HG03520 (cell line): ENCODE measurements around the gene GPRIN1.
"Not testable (repeated sequence)": the region's sequence is repeated elsewhere in the genome, so short reads cannot be mapped to it uniquely, and the experiment has no call there.

Experiments
- ATAC-seq: cut with Tn5 transposase; IDR thresholded peaks from one replicate; pipeline ENCODE4 v1.9.1; 2021; ENCODE audit warnings: mild to moderate bottlenecking, moderate library complexity; ENCODE audit not compliant: unreplicated experiment

Gene GPRIN1

DNA sequence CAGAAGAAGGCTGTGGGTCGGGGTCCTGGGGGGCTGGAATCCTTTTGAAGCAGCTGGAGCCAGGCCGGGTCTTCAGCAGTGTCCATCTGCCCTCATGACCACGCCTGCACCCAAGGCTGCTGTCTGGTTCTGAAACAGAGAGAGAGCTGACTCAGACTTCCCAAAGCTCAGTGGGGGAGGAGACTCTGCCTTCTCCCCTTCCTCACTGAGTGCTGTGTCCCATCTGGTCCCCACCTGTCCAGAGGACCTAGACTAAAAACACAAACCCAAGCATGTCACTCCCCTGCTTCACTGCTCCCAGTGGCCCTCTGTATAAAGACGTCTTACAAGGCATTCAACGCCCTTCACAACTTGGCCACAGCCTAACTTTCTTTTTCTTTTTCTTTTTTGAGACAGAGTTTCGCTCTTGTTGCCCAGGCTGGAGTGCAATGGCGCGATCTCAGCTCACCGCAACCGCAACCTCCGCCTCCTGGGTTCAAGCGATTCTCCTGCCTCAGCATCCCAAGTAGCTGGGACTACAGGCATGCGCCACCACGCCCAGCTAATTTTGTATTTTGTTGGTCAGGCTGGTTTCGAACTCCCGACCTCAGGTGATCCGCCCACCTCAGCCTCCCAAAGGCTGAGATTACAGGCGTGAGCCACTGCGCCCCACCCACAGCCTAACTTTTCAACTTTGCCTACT, 10.1 kb downstream of the GPRIN1 start:
- not testable (repeated sequence) for ATAC-seq

DNA sequence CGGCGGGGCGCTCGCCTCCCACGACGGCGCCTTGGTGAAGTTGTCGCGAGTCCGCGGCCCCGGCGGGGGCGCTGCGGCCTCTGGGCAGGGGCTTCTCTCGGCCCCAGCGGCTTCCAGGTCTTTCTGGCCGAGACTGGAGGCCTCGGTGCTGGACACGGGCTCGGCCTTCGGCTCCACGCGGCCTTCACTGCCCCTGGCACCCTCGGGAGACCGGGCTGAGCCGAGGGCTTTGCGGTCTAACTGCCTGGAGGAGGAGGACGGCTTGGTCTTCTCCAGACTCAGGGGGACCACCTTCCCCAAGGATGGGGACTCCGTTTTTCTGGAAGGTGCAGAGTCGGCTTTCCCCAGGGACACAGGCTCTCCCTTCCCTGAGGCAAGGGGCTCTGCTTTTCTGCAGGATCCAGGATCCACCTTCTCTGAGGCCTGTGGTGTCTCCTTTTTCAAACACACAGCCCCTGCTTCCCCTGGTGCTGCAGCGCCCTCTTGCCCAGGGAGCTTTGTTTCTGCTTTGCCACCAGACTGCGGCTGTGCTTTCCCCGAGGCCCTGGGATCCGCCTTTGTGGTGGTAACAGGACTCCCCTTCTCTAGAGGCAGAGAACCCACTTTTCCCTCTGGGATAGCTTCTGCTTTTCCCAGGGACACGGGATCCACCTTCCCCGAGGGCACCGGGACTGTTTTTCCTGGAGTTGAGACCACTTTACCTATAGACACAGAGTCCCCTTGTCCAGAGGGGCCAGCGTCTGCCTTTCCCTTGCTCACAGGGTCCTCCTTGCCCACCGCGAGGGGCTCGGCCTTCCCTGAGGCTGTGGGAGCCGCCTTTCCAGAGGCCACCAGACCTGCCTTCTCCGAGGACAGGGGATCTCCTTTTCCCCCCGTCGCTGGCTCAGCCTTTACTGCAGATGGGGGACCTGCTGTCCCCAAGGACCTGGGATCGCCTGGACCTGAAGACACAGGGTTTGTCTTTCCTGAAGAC, 12.3 kb downstream of the GPRIN1 start:
- no peak for ATAC-seq

- no peak for ATAC-seq
These were observed 13.1 kb downstream of the GPRIN1 start for GRCh38 chr5:176596689-176597416.

DNA sequence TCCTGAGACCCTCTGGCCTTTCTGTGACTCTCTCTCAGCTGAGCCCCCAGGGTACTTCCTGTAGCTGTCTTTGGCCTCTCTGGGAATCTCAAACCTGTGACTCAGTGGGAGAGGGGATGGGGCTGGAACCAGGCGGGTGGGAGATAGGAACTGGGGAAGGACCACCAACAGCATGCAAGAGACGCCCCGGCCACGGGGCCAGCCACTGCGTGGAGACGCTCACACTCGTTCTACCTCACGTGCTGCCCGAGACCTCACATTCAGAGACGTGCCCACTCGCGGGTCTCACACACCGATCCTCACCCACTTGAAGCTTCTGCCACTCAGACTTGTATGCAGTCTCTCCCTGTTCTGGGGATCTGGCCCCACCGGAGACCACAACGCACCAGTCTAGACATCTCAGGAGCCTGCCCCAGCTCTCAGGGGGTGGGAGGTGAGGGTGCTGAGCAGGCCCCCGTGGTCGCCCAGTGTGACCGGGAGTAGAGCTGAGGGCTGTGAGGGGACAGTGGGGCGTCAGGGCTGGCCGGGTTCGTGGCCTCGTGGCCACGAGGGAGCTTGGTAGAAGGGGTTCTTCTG, 13.8 kb downstream of the GPRIN1 start:
- no peak for ATAC-seq

DNA sequence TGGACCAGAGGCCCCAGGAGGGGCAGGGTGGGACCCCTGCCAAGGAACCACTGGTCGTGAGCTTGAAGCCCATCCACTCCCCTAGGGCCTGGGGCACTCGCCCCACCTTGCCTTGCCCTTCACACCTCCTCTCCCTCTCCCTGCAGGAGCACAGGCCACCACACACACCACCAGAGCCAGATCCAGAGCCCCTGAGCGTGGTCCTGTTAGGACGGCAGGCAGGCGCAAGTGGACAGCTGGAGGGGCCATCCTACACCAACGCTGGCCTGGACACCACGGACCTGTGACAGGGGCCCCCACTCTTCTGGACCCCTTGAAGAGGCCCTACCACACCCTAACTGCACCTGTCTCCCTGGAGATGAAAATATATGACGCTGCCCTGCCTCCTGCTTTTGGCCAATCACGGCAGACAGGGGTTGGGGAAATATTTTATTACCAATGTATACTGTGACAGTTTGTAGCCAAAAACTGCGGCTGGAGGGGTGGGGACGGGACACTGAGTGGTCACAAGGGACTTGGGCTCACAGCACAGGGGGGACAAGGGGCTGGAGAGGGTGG, 14.5 kb downstream of the GPRIN1 start:
- no peak for ATAC-seq

DNA sequence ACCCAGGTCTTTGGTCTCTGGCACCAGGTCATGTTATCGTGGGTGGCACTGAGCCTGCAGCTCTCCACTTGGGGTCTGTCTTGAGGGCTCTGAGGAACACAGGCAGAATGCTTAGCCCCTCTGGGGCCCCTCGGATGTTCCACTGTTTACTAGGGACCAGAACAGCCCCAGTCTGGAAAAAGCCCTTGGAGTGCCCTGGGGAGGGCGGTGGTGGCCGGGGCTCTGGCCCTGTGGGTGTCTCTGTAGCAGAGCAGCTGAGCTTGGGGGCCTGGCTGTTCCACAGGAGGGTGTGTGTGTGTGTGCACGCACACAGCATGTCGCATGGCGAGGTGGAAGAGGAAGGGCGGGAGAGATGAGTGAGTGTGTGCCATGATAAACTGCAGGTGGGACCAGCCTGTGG, 15.4 kb downstream of the GPRIN1 start:
- no peak for ATAC-seq

- no peak for ATAC-seq
These were observed 16.6 kb downstream of the GPRIN1 start for GRCh38 chr5:176593273-176593869.

DNA sequence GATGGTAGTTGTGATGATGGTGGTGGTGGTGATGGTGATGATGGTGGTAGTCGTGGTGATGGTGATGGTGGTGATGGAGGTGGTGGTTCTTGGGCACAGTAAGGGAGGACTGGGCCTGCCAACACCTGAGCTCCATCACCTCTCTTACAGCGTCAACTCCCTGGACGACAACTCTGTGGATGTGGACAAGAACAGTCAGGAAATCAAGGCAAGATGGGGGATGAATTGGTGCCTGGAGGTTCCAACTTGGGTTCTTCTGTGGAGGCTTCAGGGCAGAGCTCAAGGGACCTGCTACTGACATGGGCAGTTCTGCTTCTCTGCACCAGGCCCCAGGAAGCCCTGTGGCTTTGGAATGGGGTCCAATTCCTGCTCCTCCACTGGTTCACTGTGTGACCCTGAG, 17.4 kb downstream of the GPRIN1 start:
- no peak for ATAC-seq

- not testable (repeated sequence) for ATAC-seq
These were observed 18.3 kb downstream of the GPRIN1 start for GRCh38 chr5:176591667-176592066.

DNA sequence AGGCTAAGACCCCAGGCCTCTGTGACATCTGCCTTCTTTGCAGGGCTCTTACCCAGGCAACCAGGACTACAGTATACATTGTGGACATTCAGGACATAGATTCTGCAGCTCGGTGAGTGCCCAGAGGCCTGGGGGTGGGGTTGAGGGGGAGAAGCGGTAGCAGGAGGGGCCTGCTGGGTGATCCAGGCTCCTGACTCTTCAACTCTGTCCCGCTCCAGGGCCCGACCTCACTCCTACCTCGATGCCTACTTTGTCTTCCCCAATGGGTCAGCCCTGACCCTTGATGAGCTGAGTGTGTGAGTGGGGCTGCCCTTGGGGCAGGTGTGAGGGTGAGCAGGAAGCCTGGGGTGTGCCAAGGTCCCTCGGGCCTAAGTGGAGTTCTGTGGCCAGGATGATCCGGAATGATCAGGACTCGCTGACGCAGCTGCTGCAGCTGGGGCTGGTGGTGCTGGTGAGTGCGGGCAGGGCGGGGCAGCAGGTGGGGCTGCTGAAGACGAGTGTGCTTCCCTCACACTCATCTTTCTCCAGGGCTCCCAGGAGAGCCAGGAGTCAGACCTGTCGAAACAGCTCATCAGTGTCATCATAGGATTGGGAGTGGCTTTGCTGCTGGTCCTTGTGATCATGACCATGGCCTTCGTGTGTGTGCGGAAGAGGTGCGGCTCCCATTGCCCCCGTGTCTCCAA, 19.8 kb downstream of the GPRIN1 start:
- ATAC-seq = no peak

GRCh38 chr5:176589039-176589769, 20.8 kb downstream of the GPRIN1 start:
- ATAC-seq = no peak

GRCh38 chr5:176588297-176588696, 21.7 kb downstream of the GPRIN1 start:
- no peak for ATAC-seq

DNA sequence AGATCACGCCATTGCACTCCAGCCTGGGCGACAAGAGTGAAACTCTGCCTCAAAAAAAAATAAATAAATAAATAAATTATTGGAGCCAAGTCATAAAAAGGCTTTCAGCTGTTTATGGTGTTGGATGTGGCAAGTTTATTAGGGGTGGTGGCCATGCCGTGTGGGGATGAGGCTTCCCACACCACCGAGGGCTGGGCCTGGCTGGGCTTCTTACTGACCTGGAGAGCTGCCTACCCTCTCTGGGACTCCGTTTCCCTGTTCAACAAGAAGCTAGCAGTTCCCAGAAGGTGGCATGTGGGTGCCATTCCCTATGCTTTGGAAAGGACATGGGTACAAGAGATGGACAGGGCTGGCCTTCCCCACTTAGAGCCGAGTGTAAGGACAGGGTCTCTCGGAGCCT, 22.6 kb downstream of the GPRIN1 start:
- ATAC-seq = no peak

DNA sequence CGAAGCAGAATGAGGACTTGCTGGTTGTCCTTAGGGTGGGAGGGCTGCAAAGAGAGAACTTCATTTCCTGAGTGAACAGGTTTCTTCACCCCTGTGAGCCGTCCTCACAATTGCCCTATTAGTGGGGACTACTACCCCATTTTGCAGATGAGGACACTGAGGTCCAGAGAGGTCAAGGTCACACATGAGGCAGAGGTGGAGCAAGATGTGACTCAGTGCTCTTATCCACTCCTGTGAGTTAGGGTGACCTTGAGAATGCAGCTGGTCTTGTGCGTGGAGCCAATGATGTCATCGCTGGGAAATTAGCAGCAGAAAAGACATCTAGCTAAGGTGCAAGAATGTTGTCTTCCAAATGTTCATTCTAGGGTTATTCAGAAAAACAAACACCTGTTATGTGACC, 26.9 kb downstream of the GPRIN1 start:
- no peak for ATAC-seq

DNA sequence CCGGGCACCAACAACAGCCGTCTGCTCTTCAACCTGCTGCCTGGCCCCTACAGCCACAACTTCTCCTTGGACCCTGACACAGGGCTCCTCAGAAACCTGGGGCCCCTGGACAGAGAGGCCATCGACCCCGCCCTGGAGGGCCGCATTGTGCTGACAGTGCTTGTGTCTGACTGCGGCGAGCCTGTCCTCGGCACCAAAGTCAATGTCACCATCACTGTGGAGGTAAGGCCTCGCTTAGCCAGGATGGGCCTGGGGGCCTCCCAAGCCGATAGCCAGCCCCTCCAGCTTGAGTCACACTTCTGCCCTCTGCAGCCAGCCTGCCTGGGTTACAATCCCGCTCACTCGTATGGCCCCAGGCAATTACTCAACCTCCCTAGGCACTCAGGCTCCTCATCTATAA, 28.6 kb downstream of the GPRIN1 start:
- ATAC-seq = no peak

- no peak for ATAC-seq
These were observed 30.6 kb downstream of the GPRIN1 start for GRCh38 chr5:176579323-176579722.

- no peak for ATAC-seq
These were observed 31.6 kb downstream of the GPRIN1 start for GRCh38 chr5:176578391-176578808.

DNA sequence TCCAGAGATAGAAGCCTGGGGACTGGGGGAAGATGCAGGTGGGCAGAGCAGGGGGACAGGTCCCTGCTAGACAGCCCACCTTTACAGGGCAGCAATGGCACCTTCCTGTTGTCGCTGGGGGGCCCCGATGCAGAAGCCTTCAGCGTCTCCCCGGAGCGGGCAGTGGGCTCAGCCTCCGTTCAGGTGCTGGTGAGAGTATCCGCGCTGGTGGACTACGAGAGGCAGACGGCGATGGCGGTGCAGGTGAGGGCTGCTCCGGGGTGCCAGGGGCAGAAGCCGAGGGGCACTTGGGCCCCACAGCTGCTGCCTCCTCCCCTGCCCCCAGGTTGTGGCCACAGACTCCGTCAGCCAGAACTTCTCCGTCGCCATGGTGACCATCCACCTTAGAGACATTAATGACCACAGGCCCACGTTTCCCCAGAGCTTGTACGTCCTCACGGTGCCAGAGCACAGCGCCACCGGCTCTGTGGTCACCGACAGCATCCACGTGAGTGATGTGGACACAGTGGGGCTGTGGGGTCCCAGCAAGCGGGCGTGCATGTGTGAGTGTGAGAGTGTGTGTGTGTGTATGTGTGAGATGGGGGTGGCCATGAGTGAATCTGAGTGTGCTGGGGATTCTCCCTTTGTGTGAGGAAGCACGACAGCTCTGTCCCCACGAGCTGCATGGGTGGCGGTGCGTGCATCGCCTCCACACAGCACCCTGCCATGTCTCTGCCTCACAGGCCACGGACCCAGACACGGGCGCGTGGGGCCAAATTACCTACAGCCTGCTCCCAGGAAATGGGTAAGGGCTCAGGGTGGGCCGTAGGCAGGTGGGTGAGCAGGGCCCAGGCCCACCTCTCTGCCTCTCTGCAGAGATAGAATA, 32.4 kb downstream of the GPRIN1 start:
- no peak for ATAC-seq
